CD4-positive, alpha-beta T cell (primary cell): ENCODE data around the gene AKNA. TPM values are rescaled to one million over a fixed set of nuclear protein-coding genes. Genes with fewer than 3 reads are reported as not detected.

Experiments used
- ATAC-seq: fragments of 200-7000 bp; cut with Tn5 transposase; one replicate; pipeline ENCODE4 v1.10.0; 2022; ENCODE audit warnings: mild to moderate bottlenecking; ENCODE audit not compliant: poor library complexity
- CTCF ChIA-PET: fragments of 350-600 bp; sonication (Branson Sonifier 250); formaldehyde crosslinking; loops from one replicate; lab custom pipeline; 2021; ENCODE audit warnings: antibody characterized with exemption, inconsistent platforms; lab: Charles Lee
- POLR2A ChIA-PET: fragments of 350-600 bp; sonication (Branson Sonifier 250); formaldehyde crosslinking; loops from one replicate; lab custom pipeline; 2021; ENCODE audit warnings: antibody characterized with exemption, inconsistent platforms; lab: Charles Lee
- DNase-seq, 14 experiments: peaks; one replicate each; pipeline ENCODE4 v3.0.0-alpha.2; 2013 to 2020; ENCODE audit warnings: mixed read lengths in 2 of 14
- H3K27ac ChIP-seq, 2 donors: one replicate each; pipeline versions ENCODE4 v1.5.1 to v1.7.0; 2013; ENCODE audit warnings: low read length in 2 of 2, low read depth in 1 of 2, mild to moderate bottlenecking in 1 of 2
- H3K27me3 ChIP-seq, 2 experiments: 1 replicate in 1 of 2; 2 replicates in 1 of 2; pipeline versions ENCODE4 v1.6.1 to v1.7.0; 2013; ENCODE audit warnings: low read length in 2 of 2, control low read depth in 1 of 2, mild to moderate bottlenecking in 1 of 2, moderate library complexity in 1 of 2; ENCODE audit not compliant: insufficient read depth in 2 of 2, control insufficient read depth in 1 of 2
- H3K36me3 ChIP-seq: one replicate; pipeline ENCODE4 v1.6.1; 2013; ENCODE audit warnings: low read length, control low read depth; ENCODE audit not compliant: insufficient read depth
- H3K4me1 ChIP-seq: one replicate; pipeline ENCODE4 v1.6.1; 2013; ENCODE audit warnings: low read length, control low read depth; ENCODE audit not compliant: insufficient read depth
- H3K4me3 ChIP-seq: one replicate; pipeline ENCODE4 v1.5.1; 2013; ENCODE audit warnings: mild to moderate bottlenecking, low read length, moderate library complexity
- H3K9me3 ChIP-seq, 2 experiments: 1 replicate in 1 of 2; 2 replicates in 1 of 2; pipeline versions ENCODE4 v1.6.1 to v1.7.0; 2013; ENCODE audit warnings: low read length in 2 of 2, mild to moderate bottlenecking in 2 of 2, control low read depth in 1 of 2, moderate library complexity in 1 of 2; ENCODE audit not compliant: control insufficient read depth in 1 of 2, insufficient read depth in 1 of 2
- H3K27ac Mint-ChIP-seq: one replicate; pipeline ENCODE4 v1.8.0; 2020; ENCODE audit warnings: mixed read lengths
- H3K27me3 Mint-ChIP-seq: one replicate; pipeline ENCODE4 v1.8.0; 2021; ENCODE audit warnings: mixed read lengths
- H3K36me3 Mint-ChIP-seq: one replicate; pipeline ENCODE4 v1.8.0; 2021; ENCODE audit warnings: low read depth, mixed read lengths
- H3K4me1 Mint-ChIP-seq: one replicate; pipeline ENCODE4 v1.8.0; 2021; ENCODE audit warnings: low read depth, mixed read lengths
- H3K4me3 Mint-ChIP-seq: one replicate; pipeline ENCODE4 v1.8.0; 2020; ENCODE audit warnings: mild to moderate bottlenecking, mixed read lengths
- H3K9me3 Mint-ChIP-seq: one replicate; pipeline ENCODE4 v1.8.0; 2020; ENCODE audit warnings: mixed read lengths
- CTCF ChIP-seq: fragments of 200-600 bp; IDR thresholded peaks from one replicate; pipeline ENCODE4 v1.8.0; 2022; ENCODE audit warnings: antibody characterized with exemption, mild to moderate bottlenecking
- intact Hi-C, 2 experiments: fragments of 100-400 bp; cut with DNase I in 1 of 2; cut with micrococcal nuclease in 1 of 2; formaldehyde crosslinking; loops; one replicate each; pipeline versions ENCODE4 v1.15.1 to v1.9.0; 2023 to 2025; cut with DNase I, micrococcal nuclease
- total RNA-seq, 174 experiments: library from RNA in 2 of 174; stranded (reverse) in 2 of 174; gene quantifications; one replicate each; pipeline ENCODE4 v1.2.3 and lab custom pipeline; 2021 to 2026

AKNA gene
- total RNA-seq, 2 experiments from 2014 or later = 247 to 258 TPM

GRCh38 chr9:114355821-114356220 lies 32.0 kb downstream of the AKNA start:
- peaks cover 96% of the 10 kb centered on the region for H3K36me3 Mint-ChIP-seq
- no peaks in the 10 kb centered on the region for H3K27me3 Mint-ChIP-seq
- H3K4me3 Mint-ChIP-seq = no peak overlapping the region
- Histone ChIP-seq H3K27ac (peak overlapping the region in 1 of 2 donors; percentile 11), H3K4me1 (peaks cover 43% of the 10 kb centered on the region), H3K9me3 (no peaks in the 10 kb centered on the region), H3K4me3 (no peak overlapping the region), H3K27me3 (no peaks in the 10 kb centered on the region), H3K36me3 (peaks cover 82% of the 10 kb centered on the region)
- no peaks in the 10 kb centered on the region for H3K9me3 Mint-ChIP-seq
- intact Hi-C loops = no loop called here
- ChIA-PET CTCF (no interaction called here), POLR2A (interaction anchor here (1.3 to 2.2 kb wide), 3 partner anchors 16 to 32 kb away, joined by 7 to 9 read pairs (median 8); partner anchors contain the start of gene AKNA)
- ATAC-seq = no peak
- H3K4me1 Mint-ChIP-seq = peaks cover 62% of the 10 kb centered on the region
- DNase-seq = no peak
- peak overlapping the region; percentile 83 for H3K27ac Mint-ChIP-seq
- no peak for TF ChIP-seq CTCF

DNA sequence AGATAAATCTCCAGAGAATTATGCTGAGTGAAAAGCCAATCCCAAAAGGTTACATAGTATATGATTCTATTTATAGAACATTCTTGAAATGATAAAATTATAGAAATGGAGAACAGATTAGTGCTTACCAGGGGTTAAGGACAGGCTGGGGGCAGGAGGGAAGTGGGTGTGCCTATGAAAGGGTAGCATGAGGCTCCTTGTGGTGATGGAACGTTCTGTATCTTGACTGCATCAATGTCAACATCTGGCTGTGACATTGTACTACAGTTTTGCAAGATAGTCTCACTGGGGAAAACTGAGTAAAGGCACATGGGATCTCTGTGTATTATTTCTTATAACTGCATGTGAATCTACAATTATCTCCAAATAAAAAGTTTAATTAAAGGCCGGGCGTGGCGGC lies 35.9 kb downstream of the AKNA start:
- peaks cover 49% of the 10 kb centered on the region for H3K4me1 ChIP-seq
- Mint-ChIP-seq H3K27ac (peak overlapping the region; percentile 92), H3K4me3 (peak overlapping the region; percentile 34), H3K27me3 (no peaks in the 10 kb centered on the region), H3K9me3 (no peaks in the 10 kb centered on the region), H3K4me1 (peaks cover 64% of the 10 kb centered on the region), H3K36me3 (peaks cover 94% of the 10 kb centered on the region)
- no peaks in the 10 kb centered on the region for H3K27me3 ChIP-seq
- H3K9me3 ChIP-seq = no peaks in the 10 kb centered on the region
- ChIA-PET POLR2A (interaction anchor here (0.8 to 2.2 kb wide), 6 partner anchors 12 to 236 kb away, joined by 3 to 6 read pairs (median 3); partner anchors contain the start of gene ATP6V1G1), CTCF (interaction anchor here (0.7 to 2.8 kb wide), 2 partner anchors 15 to 54 kb away, joined by 4 to 8 read pairs; no protein-coding TSS in a partner anchor)
- ATAC-seq = peak; percentile 57
- H3K36me3 ChIP-seq = peaks cover 82% of the 10 kb centered on the region
- no peak overlapping the region for H3K4me3 ChIP-seq
- DNase-seq = peak in 1 of 14 experiments; percentile 17
- intact Hi-C loops = loop anchor here in 1 of 2 experiments (5.0 kb wide), 1 partner anchor 35 kb away; the partner anchor contains the start of gene AKNA
- TF ChIP-seq CTCF = no peak
- H3K27ac ChIP-seq = no peak overlapping the region

GRCh38 chr9:114350636-114351401 lies 37.0 kb downstream of the AKNA start:
- peaks cover 94% of the 10 kb centered on the region for H3K36me3 Mint-ChIP-seq
- no peaks in the 10 kb centered on the region for H3K9me3 ChIP-seq
- H3K36me3 ChIP-seq = peaks cover 82% of the 10 kb centered on the region
- H3K4me3 Mint-ChIP-seq = no peak overlapping the region
- TF ChIP-seq CTCF = no peak
- no peaks in the 10 kb centered on the region for H3K27me3 Mint-ChIP-seq
- H3K4me1 ChIP-seq = peaks cover 41% of the 10 kb centered on the region
- H3K4me3 ChIP-seq = no peak overlapping the region
- no peaks in the 10 kb centered on the region for H3K27me3 ChIP-seq
- no peaks in the 10 kb centered on the region for H3K9me3 Mint-ChIP-seq
- H3K4me1 Mint-ChIP-seq = peaks cover 55% of the 10 kb centered on the region
- H3K27ac Mint-ChIP-seq = peak overlapping the region; percentile 92
- DNase-seq = no peak
- H3K27ac ChIP-seq = no peak overlapping the region
- ChIA-PET POLR2A (interaction anchor here (0.7 to 1.5 kb wide), 7 partner anchors 11 to 57 kb away, joined by 3 to 4 read pairs (median 3); partner anchors contain the start of gene AKNA), CTCF (interaction anchor here (0.7 to 2.8 kb wide), 3 partner anchors 13 to 55 kb away, joined by 3 to 8 read pairs (median 4); no protein-coding TSS in a partner anchor)
- intact Hi-C loops = loop anchor here in 1 of 2 experiments (5.0 kb wide), 1 partner anchor 36 kb away; the partner anchor contains the start of gene AKNA
- ATAC-seq = no peak
